SK-N-SH (cell line): ENCODE results near the gene CD276. TPM values are rescaled to one million over a fixed set of nuclear protein-coding genes. Genes with fewer than 3 reads are reported as not detected.
"Not testable (repeated sequence)": the region's sequence is repeated elsewhere in the genome, so short reads cannot be mapped to it uniquely, and the experiment has no call there.

Source experiments
- CTCF ChIA-PET: fragments of 300-600, 350-600 bp; formaldehyde crosslinking; extraction: SDS; loops from one replicate; lab custom pipeline; 2021; lab: Yijun Ruan, JAX
- POLR2A ChIA-PET: fragments of 350-600 bp; sonication (Branson Sonifier 250); formaldehyde crosslinking; extraction: SDS; loops from one replicate; lab custom pipeline; 2020; ENCODE audit warnings: antibody characterized with exemption, inconsistent platforms; lab: Yijun Ruan, JAX
- DNase-seq: peaks from one replicate; pipeline ENCODE4 v3.0.0; 2012
- H2AFZ ChIP-seq: fragments of 200-600 bp; sonication (generic); 2 replicates; pipeline ENCODE4 v1.8.1; 2016; ENCODE audit warnings: antibody characterized with exemption, mild to moderate bottlenecking, low read depth
- H3F3A ChIP-seq: fragments of 200-600 bp; sonication (generic); replicated peaks from 2 replicates; pipeline ENCODE3; 2016; ENCODE audit warnings: antibody characterized with exemption, mild to moderate bottlenecking; ENCODE audit not compliant: insufficient read depth
- H3K27ac ChIP-seq, 2 experiments: fragments of 200-500 bp in 1 of 2; fragments of 200-600 bp in 1 of 2; sonication (Bioruptor generic) in 1 of 2; sonication (generic), shearing (Covaris generic) in 1 of 2; 2 replicates each; pipeline versions ENCODE4 v1.5.1 to v1.6.1; 2014 to 2016; ENCODE audit warnings: low read depth in 2 of 2, inconsistent platforms in 1 of 2, low read length in 1 of 2, mild to moderate bottlenecking in 1 of 2, mixed read lengths in 1 of 2
- H3K27me3 ChIP-seq: fragments of 200-600 bp; sonication (generic), shearing (Covaris generic); 2 replicates; pipeline ENCODE4 v1.6.1; 2016; ENCODE audit warnings: mixed run types; ENCODE audit not compliant: insufficient read depth
- H3K36me3 ChIP-seq, 2 experiments: fragments of 200-500 bp in 1 of 2; fragments of 200-600 bp in 1 of 2; sonication (Bioruptor generic) in 1 of 2; sonication (generic) in 1 of 2; replicated peaks in 1 of 2; 2 replicates each; pipeline versions ENCODE3 to v1.5.1; 2014 to 2016; ENCODE audit warnings: low read length in 1 of 2, mild to moderate bottlenecking in 1 of 2; ENCODE audit not compliant: insufficient read depth in 2 of 2, control insufficient read depth in 1 of 2
- H3K4me1 ChIP-seq, 2 experiments: fragments of 200-500 bp in 1 of 2; fragments of 200-600 bp in 1 of 2; sonication (Bioruptor generic) in 1 of 2; sonication (generic), shearing (Covaris generic) in 1 of 2; 2 replicates each; pipeline versions ENCODE4 v1.5.1 to v1.6.1; 2014 to 2016; ENCODE audit warnings: low read depth in 1 of 2, low read length in 1 of 2, mixed run types in 1 of 2; ENCODE audit not compliant: insufficient read depth in 2 of 2, control insufficient read depth in 1 of 2
- H3K4me2 ChIP-seq: fragments of 200-600 bp; sonication (generic), shearing (Covaris generic); 2 replicates; pipeline ENCODE4 v1.6.1; 2017; ENCODE audit warnings: mixed run types
- H3K4me3 ChIP-seq, 2 experiments: fragments of 200-500 bp in 1 of 2; fragments of 200-600 bp in 1 of 2; sonication (Bioruptor generic) in 1 of 2; sonication (generic), shearing (Covaris generic) in 1 of 2; 2 replicates each; pipeline versions ENCODE4 v1.5.1 to v1.8.1; 2014 to 2016; ENCODE audit warnings: low read depth in 2 of 2, inconsistent platforms in 1 of 2, low read length in 1 of 2, mild to moderate bottlenecking in 1 of 2, mixed read lengths in 1 of 2, moderate library complexity in 1 of 2
- H3K79me2 ChIP-seq: fragments of 200-600 bp; sonication (generic); 2 replicates; pipeline ENCODE4 v1.8.1; 2017; ENCODE audit warnings: mild to moderate bottlenecking; ENCODE audit not compliant: insufficient read depth
- H3K9ac ChIP-seq: fragments of 200-600 bp; sonication (generic); 2 replicates; pipeline ENCODE4 v1.6.1; 2017; ENCODE audit warnings: mixed run types
- H3K9me2 ChIP-seq: fragments of 200-600 bp; sonication (generic); 2 replicates; pipeline ENCODE4 v1.6.1; 2017; ENCODE audit warnings: mixed run types
- H3K9me3 ChIP-seq: fragments of 200-600 bp; sonication (generic); 2 replicates; pipeline ENCODE4 v1.6.1; 2017; ENCODE audit warnings: mixed run types, mild to moderate bottlenecking, moderate library complexity
- H4K20me1 ChIP-seq: fragments of 200-600 bp; sonication (generic); 2 replicates; pipeline ENCODE4 v1.6.1; 2017; ENCODE audit warnings: mild to moderate bottlenecking, mixed run types; ENCODE audit not compliant: insufficient read depth
- EP300 ChIP-seq, 2 experiments: IDR thresholded peaks; 2 replicates each; pipeline versions ENCODE4 v1.4.0 to v1.6.1; 2012; ENCODE audit warnings: borderline replicate concordance in 1 of 2, low read depth in 1 of 2, low read length in 1 of 2
- FOXM1 ChIP-seq: IDR thresholded peaks from 2 replicates; pipeline ENCODE4 v1.4.0; 2012; ENCODE audit warnings: low read depth, mild to moderate bottlenecking
- SIN3A ChIP-seq: IDR thresholded peaks from 2 replicates; pipeline ENCODE4 v1.6.1; 2012; ENCODE audit warnings: low read depth, mild to moderate bottlenecking, low read length, moderate library complexity, borderline replicate concordance
- WGBS: methylation state at CpG from one replicate; pipeline ENCODE4 v1.1.6; 2017; ENCODE audit warnings: low lambda C conversion rate; 5-methylcytosine and 5-hydroxymethylcytosine counted together
- polyA plus RNA-seq, 3 experiments: library from polyadenylated mRNA; depleted of rRNA; stranded (reverse); fragments of >200 nt; gene quantifications; 2 replicates each; pipeline ENCODE4 v1.2.3, GENCODE V29; 2012
- TF ChIP-seq, protein P1 (sequence below): fragments of 150-350 bp; IDR thresholded peaks from 2 replicates; pipeline ENCODE4 v1.6.1; 2016; ENCODE audit warnings: mild to moderate bottlenecking, low read depth, low read length
- TF ChIP-seq, protein P2 (sequence below): fragments of 200-600 bp; sonication (generic); IDR thresholded peaks from 2 replicates; pipeline ENCODE4 v1.6.1; 2017; ENCODE audit warnings: antibody characterized with exemption, mild to moderate bottlenecking, moderate library complexity
- TF ChIP-seq, protein P3 (sequence below): IDR thresholded peaks from 2 replicates; pipeline ENCODE4; 2012

The CD276 gene
- polyA plus RNA-seq, 1 of the 3 experiments (the other 2 are of a cell fraction): 86.2 TPM

DNA sequence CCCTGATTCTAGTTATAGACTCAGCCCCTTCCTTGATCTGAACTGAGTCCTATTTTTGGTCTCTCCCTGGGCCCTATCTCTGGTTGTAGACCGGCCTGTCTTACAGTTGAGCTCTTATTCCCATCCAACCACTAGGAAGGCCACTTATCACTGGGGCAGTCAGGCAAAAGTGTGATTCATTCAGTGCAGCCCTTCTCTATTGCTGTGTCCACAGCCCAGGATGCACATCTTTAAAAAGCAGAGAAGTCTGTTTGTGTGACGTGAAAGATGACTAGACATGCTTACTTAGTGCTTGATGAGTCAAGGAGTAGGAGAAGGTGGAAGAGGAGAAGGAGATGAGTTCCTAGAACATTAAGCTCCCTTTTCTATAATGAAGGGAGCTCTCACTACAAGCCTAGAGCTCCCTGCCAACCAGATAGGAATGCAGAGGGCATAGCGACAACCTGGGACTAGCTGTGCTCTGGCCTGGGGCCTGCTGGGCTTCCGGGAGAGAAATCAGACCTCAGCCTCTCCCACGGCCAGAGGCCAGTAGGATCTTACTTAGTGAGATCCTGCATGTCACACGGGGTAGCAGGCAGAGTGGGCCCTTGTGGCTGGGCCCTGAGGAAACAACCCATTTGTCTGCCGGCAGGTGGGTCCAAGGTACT, 43.3 kb downstream of the CD276 start:
- POLR2A ChIA-PET: no interaction called here
- Histone ChIP-seq H2AFZ (no peak overlapping the region), H3K9me3 (no peaks in the 10 kb centered on the region), H3K79me2 (no peaks in the 10 kb centered on the region), H3K4me1 (peaks cover 0 to 3% of the 10 kb centered on the region in 2 experiments; a peak in 1 of 4 replicates), H4K20me1 (no peaks in the 10 kb centered on the region), H3K4me2 (no peak overlapping the region), H3K36me3 (no peaks in the 10 kb centered on the region), H3K9ac (no peak overlapping the region), H3K4me3 (no peak overlapping the region), H3K27me3 (no peaks in the 10 kb centered on the region), H3K27ac (no peak overlapping the region), H3K9me2 (no peaks in the 10 kb centered on the region), H3F3A (no peaks in the 10 kb centered on the region)
- WGBS: 83% methylated on average over 3 of the region's 7 CpGs
- TF ChIP-seq, protein P1, sequence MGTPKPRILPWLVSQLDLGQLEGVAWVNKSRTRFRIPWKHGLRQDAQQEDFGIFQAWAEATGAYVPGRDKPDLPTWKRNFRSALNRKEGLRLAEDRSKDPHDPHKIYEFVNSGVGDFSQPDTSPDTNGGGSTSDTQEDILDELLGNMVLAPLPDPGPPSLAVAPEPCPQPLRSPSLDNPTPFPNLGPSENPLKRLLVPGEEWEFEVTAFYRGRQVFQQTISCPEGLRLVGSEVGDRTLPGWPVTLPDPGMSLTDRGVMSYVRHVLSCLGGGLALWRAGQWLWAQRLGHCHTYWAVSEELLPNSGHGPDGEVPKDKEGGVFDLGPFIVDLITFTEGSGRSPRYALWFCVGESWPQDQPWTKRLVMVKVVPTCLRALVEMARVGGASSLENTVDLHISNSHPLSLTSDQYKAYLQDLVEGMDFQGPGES: no peak
- TF ChIP-seq, protein P2, sequence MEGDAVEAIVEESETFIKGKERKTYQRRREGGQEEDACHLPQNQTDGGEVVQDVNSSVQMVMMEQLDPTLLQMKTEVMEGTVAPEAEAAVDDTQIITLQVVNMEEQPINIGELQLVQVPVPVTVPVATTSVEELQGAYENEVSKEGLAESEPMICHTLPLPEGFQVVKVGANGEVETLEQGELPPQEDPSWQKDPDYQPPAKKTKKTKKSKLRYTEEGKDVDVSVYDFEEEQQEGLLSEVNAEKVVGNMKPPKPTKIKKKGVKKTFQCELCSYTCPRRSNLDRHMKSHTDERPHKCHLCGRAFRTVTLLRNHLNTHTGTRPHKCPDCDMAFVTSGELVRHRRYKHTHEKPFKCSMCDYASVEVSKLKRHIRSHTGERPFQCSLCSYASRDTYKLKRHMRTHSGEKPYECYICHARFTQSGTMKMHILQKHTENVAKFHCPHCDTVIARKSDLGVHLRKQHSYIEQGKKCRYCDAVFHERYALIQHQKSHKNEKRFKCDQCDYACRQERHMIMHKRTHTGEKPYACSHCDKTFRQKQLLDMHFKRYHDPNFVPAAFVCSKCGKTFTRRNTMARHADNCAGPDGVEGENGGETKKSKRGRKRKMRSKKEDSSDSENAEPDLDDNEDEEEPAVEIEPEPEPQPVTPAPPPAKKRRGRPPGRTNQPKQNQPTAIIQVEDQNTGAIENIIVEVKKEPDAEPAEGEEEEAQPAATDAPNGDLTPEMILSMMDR: no peak
- TF ChIP-seq SIN3A (no peak), EP300 (IDR thresholded peaks at IDR 0.05; ENCODE audit: borderline replicate concordance in 1 of 2, low read depth in 1 of 2, low read length in 1 of 2) (no peak), FOXM1 (no peak)
- TF ChIP-seq, protein P3, sequence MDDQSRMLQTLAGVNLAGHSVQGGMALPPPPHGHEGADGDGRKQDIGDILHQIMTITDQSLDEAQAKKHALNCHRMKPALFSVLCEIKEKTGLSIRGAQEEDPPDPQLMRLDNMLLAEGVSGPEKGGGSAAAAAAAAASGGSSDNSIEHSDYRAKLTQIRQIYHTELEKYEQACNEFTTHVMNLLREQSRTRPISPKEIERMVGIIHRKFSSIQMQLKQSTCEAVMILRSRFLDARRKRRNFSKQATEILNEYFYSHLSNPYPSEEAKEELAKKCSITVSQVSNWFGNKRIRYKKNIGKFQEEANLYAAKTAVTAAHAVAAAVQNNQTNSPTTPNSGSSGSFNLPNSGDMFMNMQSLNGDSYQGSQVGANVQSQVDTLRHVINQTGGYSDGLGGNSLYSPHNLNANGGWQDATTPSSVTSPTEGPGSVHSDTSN: no peak
- DNase-seq: no peak
- CTCF ChIA-PET: interaction anchor here (1.1 to 4.0 kb wide), 5 partner anchors 9 to 180 kb away, joined by 3 to 19 read pairs (median 4); no protein-coding TSS in a partner anchor

DNA sequence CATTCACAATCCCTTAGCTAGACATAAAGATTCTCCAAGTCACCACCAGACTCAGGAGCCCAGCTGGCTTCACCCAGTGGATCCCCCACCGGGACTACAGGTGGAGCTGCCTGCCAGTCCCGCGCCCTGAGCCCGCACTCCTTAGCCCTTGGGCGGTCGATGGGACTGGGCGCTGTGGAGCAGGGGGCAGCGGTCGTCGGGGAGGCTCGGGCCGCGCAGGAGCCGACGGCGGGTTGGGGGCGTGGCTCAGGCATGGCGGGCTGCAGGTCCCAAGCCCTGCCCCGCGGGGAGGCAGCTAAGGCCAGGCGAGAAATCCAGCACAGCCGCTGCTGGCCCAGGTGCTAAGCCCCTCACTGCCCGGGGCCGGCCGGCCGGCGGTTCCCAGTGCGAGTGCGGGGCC, 47.9 kb downstream of the CD276 start:
- POLR2A ChIA-PET, H2AFZ ChIP-seq, H3K4me3 ChIP-seq, H3K4me2 ChIP-seq, H4K20me1 ChIP-seq, DNase-seq, H3K36me3 ChIP-seq, H3K79me2 ChIP-seq, H3K27me3 ChIP-seq, H3F3A ChIP-seq, H3K4me1 ChIP-seq, H3K9ac ChIP-seq, H3K27ac ChIP-seq, H3K9me2 ChIP-seq, H3K9me3 ChIP-seq: not testable (repeated sequence)
- WGBS: 90% methylated on average over 6 of the region's 29 CpGs
- CTCF ChIA-PET: interaction anchor here (1.8 kb wide), 1 partner anchor 20 kb away, joined by 5 read pairs; no protein-coding TSS in a partner anchor
